Stimulated activated CD8-positive, alpha-beta memory T cell treated with anti-CD3 and anti-CD28 coated beads, Interleukin-4, amount 100 ng/mL, for 4 hours (primary cell): ENCODE measurements around the gene PTPRQ.
"Not testable (repeated sequence)": the region's sequence is repeated elsewhere in the genome, so short reads cannot be mapped to it uniquely, and the experiment has no call there.

Experiments used
- DNase-seq, 2 donors: peaks; one replicate each; pipeline ENCODE4 v3.0.0-alpha.2; 2020; ENCODE audit warnings: low read depth in 2 of 2, low spot score in 1 of 2

Gene PTPRQ

DNA sequence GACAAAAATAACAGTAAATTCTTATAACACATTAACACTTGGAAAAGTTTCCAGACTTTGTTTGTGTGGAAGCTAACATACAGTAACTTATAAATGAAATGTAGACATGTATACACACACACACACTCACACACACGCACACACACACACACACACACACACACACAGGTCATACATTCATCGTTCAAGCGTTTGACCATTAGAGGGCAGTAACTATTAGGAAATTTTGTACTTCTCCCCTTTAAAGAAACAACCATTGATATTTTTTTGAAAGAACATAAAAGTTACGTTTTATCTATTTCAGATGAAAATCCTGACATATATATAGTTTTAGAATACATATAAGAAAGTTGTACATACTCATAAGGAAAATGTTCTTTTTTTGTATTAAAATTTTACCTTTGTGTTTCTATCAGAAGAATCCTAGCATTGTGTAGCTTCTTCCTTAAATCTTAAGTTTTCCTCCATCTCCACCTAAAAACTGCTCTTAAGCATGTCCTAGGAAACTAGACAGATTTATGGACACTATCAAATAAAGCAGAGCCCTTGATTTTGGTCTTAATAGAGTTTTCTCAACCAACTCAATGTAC lies 29.0 kb downstream of the PTPRQ start:
- DNase-seq = no peak

- not testable (repeated sequence) for DNase-seq
These were observed 33.6 kb downstream of the PTPRQ start for GRCh38 chr12:80477521-80478145.

- no peak for DNase-seq
These were observed 40.7 kb downstream of the PTPRQ start for GRCh38 chr12:80484746-80485145.

DNA sequence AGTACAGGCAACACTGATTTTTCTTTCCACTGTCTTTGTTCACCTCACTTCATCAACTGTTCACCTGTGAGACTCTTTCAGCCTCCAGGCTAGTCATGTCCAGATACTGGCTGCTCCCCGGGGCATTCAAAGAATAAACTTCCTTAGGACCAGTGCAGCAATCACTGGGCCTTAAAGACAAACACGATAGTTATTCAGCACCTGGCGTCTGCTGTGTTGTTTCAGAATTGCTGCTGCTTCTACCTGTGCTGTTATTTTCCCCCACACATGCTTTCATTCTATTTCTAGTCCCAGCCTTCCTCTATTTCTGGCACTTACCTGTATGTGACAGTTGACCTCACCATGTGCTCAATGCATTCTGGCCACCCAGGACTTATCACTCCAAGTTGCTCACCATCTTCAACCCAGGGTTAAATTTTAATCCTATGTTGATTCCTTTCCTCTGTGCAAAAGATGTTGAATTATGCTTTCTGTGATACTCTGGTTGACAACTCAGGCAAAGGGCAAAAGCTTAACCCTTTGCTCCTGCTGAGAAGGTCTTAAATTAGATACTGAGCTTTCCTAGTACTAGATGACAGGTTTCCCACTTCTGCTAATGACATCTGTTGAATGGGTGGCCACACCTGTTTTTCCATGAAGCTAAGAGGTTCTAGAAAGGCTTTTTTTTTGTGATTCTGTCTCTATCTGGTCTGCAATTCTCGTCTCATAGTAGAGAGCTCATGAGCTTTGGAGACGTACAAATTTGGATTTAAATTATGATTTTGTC lies 41.4 kb downstream of the PTPRQ start:
- DNase-seq = no peak

DNA sequence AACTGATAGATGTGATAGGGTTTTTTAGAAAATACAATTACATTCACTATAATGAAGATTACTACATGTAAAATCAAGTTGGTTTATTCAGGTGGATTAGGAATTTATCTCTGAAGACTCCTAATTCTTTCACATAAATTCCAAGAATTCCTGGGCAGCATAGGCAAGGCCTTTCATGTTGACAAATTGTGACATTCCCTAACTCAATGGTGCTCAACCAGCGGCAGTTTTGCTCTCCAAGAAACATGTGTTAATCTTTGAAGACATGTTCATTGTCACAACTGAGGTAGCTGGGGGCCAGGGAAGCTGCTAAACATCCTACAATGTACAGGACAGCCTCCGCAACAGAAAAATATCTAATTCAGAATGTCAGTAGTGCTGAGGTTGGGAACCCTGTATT lies 46.3 kb downstream of the PTPRQ start:
- DNase-seq = no peak

- no peak for DNase-seq
These were observed 47.1 kb downstream of the PTPRQ start for GRCh38 chr12:80491166-80491565.

DNA sequence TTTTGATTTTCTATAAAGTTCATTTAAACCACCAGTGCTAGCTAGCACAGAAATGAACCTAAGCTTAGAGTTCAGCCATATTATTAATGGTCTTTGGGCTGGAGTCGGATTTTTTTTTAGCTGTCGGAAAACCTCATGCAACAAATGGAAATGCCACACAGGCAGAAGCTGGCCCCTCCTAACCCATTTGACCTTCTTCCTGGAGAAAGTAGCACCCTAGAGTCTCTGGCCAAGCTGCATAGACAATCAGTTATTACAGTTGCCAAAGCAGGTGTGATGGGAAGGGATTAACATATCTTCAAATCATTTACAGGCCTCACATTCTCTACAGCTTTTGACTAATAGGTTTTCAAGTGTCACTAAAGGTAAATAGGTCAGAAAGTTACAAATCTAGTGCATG lies 49.4 kb downstream of the PTPRQ start:
- DNase-seq = no peak

GRCh38 chr12:80494836-80495235 lies 50.8 kb downstream of the PTPRQ start:
- no peak for DNase-seq

DNA sequence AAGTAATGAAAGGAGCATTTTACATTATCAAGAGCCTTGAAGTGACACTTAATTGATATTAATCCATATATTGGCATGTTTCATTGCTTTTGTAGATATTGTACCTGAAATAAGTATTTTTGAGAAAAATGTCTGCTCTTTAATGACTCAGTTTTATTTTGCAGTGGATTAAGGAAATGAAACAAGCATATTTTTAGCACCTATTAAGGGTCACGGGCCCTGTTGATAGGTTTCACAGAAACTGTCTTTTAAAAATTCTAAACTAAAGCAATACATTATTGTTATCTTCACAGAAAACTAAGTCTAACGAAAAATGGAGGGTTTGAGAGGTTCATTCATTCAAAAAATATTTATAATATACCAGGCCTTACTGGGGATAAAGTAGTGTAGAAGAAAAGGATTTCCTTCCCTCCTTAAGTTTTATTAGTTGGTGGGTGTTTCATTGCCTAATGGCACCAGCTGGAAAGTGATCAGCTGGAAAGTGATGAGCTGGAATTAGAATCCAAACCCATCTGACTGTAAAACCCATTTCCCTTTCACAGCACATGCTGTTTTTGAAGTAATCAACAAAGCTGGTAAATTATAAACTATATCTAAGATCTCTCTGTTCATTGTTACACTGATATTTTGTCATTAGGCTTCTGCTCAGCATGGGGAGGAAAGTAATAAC lies 54.2 kb downstream of the PTPRQ start:
- no peak for DNase-seq

- DNase-seq = no peak
These were observed 60.5 kb downstream of the PTPRQ start for GRCh38 chr12:80504389-80505163.

DNA sequence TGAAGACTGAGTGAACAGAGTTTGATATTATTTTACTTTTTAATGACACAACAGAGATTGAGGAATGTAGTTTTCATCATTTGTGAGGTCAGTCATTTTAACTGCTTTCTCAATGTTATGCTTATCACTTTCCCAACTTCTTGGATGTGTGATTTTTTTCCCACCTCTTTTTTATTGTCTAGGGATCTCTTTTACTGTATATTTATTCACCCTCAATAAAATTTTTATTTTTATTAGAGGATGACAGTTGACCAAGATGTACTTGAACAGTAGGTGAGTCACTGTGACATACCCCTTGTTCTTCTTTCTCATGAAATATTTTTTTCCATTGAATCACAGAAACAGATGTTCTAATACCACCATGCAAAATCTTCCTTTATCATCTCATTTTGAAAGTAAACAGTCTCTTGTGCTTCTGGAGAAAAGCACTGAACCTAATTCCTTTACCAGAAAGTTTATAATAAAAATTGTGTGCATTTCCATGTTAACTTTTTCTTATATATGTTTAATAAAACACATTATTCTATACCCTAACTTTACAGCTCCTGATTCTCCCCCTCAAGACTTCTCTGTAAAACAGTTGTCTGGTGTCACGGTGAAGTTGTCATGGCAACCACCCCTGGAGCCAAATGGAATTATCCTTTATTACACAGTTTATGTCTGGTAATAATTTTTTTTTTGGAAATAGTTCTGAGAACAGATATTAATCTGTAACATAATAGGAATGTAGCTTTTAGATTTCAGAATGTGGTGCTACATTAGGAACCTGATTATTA lies 65.9 kb downstream of the PTPRQ start:
- no peak for DNase-seq

- no peak for DNase-seq
These were observed 68.7 kb downstream of the PTPRQ start for GRCh38 chr12:80512781-80513180.

- DNase-seq = no peak
These were observed 69.2 kb downstream of the PTPRQ start for GRCh38 chr12:80513211-80513610.

DNA sequence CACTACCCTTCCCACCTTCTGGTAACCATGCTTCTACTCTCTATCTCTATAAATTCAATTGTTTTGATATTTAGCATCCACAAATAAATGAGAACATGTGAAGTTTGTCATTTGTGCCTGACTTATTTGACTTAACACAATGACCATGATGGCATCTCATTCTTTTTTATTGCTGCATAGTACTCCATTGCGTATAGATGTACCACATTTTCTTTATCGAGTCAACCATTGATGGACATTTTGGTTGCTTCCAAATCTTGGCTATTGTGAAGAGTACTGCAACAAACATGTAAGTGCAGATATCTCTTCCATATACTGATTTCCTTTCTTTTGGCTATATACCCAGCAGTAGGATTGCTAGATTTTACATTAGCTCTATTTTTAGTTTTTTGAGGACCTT lies 73.6 kb downstream of the PTPRQ start:
- DNase-seq = no peak

DNA sequence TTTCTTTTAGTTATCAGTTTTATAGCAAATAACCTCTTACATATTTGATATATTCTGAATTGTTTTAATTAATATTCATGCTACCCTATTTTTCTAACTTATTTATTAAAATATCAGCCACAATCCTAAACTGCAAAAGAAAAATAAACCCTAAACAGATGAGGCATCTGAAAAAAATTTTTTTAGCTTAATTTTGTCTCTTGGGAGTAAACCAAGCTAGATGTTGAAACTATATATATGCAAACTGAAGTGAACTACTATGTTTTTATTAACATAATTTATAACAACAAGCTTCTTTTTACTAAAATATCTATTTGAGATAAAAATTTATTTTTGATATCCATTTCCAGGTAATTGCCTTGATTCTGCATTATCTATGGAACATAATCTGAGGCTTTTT lies 87.6 kb downstream of the PTPRQ start:
- DNase-seq = no peak

- DNase-seq = no peak
These were observed 95.0 kb downstream of the PTPRQ start for GRCh38 chr12:80539029-80539428.

DNA sequence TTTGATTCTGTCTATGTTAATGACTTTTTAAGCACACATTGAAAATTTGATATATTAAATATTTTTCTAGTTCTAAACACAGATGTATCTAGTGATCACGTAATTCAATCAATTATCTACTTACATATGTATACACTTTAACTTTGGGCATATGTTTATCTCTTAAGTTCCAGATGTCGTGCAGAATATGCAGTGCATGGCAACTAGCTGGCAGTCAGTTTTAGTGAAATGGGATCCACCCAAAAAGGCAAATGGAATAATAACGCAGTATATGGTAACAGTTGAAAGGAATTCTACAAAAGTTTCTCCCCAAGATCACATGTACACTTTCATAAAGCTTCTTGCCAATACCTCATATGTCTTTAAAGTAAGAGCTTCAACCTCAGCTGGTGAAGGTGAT lies 105.3 kb downstream of the PTPRQ start:
- no peak for DNase-seq

- DNase-seq = no peak
These were observed 107.9 kb downstream of the PTPRQ start for GRCh38 chr12:80551897-80552296.

DNA sequence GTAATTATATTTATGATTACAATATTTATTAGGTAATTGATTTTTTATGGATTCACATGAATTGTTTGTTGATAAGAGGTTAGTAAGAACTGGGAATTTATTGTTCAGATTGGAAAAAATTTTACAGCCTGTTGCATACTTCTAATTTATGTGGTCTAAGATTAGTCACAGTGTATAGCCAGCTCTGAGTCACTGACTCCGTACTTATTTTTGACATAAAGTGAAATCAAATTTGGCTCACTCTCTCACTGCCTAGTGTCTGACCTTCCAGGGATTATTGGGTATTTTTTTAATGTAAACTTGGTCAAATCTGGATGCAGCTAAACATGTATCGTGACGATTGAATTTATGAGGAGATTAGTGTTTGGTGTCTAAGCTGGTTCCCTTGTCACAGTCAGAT lies 109.3 kb downstream of the PTPRQ start:
- DNase-seq = no peak

- no peak for DNase-seq
These were observed 112.5 kb downstream of the PTPRQ start for GRCh38 chr12:80556566-80556965.

DNA sequence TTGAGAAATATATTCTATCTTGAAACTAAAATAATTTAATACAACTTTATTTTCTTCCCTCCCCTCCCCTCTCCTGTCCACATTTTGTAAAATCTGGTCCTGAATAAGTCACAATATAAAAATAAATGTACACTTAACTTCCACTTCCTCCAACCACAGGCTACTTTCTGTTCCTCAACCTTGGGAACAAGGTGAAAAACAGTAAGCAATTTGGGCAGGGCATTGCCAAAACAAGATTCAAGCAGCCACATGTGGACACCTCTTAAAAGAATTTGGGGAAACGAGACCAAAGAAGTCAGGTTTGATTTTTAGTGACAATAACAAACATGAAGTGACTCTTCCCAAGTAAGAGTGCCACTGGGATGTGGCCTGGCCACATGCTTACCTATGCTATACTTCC lies 115.7 kb downstream of the PTPRQ start:
- no peak for DNase-seq
